ENCODE results near the gene RTL1.

DNA sequence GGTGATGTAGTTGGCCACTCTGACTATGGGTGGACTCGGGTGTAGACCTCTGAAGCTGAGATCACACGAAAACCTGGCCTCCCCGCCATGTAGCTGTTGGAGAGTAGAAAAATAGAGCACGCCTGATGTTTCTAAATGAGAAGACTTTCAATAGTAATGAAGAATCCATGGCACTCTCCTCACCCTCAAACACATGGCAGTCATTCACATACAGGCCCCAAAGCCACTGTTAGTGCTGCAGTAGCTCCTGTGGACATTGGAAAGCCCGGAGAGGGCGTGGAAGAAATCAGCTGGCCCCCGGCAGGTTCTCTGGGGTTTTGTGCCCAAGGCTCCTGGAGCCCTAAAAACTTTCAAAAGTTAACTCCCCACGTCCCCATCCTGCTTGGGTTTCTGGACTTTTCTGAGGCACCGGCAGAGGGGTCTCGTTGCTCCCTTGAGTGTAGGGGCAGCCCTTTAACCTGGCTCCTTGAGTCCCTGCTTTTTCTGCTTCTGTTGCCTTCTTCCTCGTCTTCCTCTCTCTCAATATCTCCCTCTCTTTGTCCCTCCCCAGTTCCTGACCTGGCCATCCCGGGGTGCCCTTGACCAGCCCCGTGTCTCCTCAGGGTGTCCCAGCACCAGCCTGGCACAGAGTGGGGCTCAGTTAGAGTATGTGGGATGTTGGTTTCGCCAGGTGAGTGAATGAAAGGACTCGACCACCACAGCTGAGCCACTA lies 69.3 kb downstream of the RTL1 start:
- TF ChIP-seq, protein P1, sequence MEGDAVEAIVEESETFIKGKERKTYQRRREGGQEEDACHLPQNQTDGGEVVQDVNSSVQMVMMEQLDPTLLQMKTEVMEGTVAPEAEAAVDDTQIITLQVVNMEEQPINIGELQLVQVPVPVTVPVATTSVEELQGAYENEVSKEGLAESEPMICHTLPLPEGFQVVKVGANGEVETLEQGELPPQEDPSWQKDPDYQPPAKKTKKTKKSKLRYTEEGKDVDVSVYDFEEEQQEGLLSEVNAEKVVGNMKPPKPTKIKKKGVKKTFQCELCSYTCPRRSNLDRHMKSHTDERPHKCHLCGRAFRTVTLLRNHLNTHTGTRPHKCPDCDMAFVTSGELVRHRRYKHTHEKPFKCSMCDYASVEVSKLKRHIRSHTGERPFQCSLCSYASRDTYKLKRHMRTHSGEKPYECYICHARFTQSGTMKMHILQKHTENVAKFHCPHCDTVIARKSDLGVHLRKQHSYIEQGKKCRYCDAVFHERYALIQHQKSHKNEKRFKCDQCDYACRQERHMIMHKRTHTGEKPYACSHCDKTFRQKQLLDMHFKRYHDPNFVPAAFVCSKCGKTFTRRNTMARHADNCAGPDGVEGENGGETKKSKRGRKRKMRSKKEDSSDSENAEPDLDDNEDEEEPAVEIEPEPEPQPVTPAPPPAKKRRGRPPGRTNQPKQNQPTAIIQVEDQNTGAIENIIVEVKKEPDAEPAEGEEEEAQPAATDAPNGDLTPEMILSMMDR (IDR thresholded peaks at IDR 0.05): no peak
- TF ChIP-seq POLR2A (IDR thresholded peaks at IDR 0.05): no peak

Measured in stomach (tissue), 4 donors.